Measurements from ENCODE around the gene ERP44. TPM values are rescaled to one million over a fixed set of nuclear protein-coding genes. Genes with fewer than 3 reads are reported as not detected.

Gene ERP44
- total RNA-seq, 1 experiment from 2014 or later, result 9.4 TPM

GRCh38 chr9:100131216-100131615, 32.4 kb upstream of the ERP44 start (continued):
- TF ChIP-seq CTCF (IDR thresholded peaks at IDR 0.05 in 2 of 3, conservative IDR thresholded peaks at IDR 0.05 in 1 of 3; ENCODE audit: borderline replicate concordance in 1 of 3, insufficient read depth in 1 of 3, low read depth in 2 of 3, low read length in 2 of 3) (no peak), ATF3 (IDR thresholded peaks at IDR 0.05) (no peak), POLR2A (IDR thresholded peaks at IDR 0.05; ENCODE audit: borderline replicate concordance, extremely low read depth, insufficient read depth, insufficient read length) (no peak), SRF (IDR thresholded peaks at IDR 0.05; ENCODE audit: low read depth) (no peak)

- DNase-seq (ENCODE audit: low read depth, low spot score) (no peak), ATAC-seq (no peak)
- H2AFZ ChIP-seq (ENCODE audit: low read depth, low read length, poor library complexity, severe bottlenecking), result no peak overlapping the region
- CTCF ChIA-PET, result no interaction called here
- H4K20me1 ChIP-seq (ENCODE audit: insufficient read depth), result no peaks in the 10 kb centered on the region
- TF ChIP-seq ZNF274 (IDR thresholded peaks at IDR 0.05; ENCODE audit: low read depth, low read length), result no peak
- no peak overlapping the region for H3K4me2 ChIP-seq (ENCODE audit: low read length)
- H3K4me3 ChIP-seq (replicated peaks in 1 of 2; ENCODE audit: low read depth in 1 of 2, low read length in 2 of 2), result no peak overlapping the region
- intact Hi-C loops (cut with micrococcal nuclease), result no loop called here
- H3K9me2 ChIP-seq (ENCODE audit: insufficient read depth), result no peaks in the 10 kb centered on the region
- no peaks in the 10 kb centered on the region for H3K27me3 ChIP-seq (ENCODE audit: insufficient read depth, low read length)
- H3K27ac ChIP-seq (ENCODE audit: low read depth, low read length), result no peak overlapping the region
- POLR2A ChIA-PET, result no interaction called here
- H3K79me2 ChIP-seq (ENCODE audit: insufficient read depth, low read length), result no peaks in the 10 kb centered on the region
- H3K9ac ChIP-seq (ENCODE audit: low read length), result no peak overlapping the region
- RAD21 ChIA-PET (ENCODE audit: low non-redundant PET in 1 of 2, low total read pairs in 2 of 2, uncharacterized antibody in 2 of 2, unreplicated experiment in 2 of 2), result no interaction called here
- H3K36me3 ChIP-seq (ENCODE audit: control insufficient read depth in 1 of 2, insufficient read depth in 2 of 2, low read length in 2 of 2), result no peaks in the 10 kb centered on the region
- H3K9me3 ChIP-seq (ENCODE audit: control insufficient read depth in 1 of 2, insufficient read depth in 1 of 2, low read depth in 1 of 2, low read length in 2 of 2), result no peaks in the 10 kb centered on the region
- no TSS peak for BruUV-seq (replicated peaks)
- H3K4me1 ChIP-seq (ENCODE audit: control insufficient read depth in 1 of 2, insufficient read depth in 2 of 2, low read length in 2 of 2), result no peaks in the 10 kb centered on the region
Observed at GRCh38 chr9:100129772-100130171, 31.0 kb upstream of the ERP44 start.

- Histone ChIP-seq H4K20me1 (ENCODE audit: insufficient read depth) (no peaks in the 10 kb centered on the region), H3K9me3 (ENCODE audit: control insufficient read depth in 1 of 2, insufficient read depth in 1 of 2, low read depth in 1 of 2, low read length in 2 of 2) (0 out of 4 replicates have a peak, but pooled peaks cover 0 to 2% of the 10 kb centered on the region in 2 experiments), H3K4me2 (ENCODE audit: low read length) (no peak overlapping the region), H3K27me3 (ENCODE audit: insufficient read depth, low read length) (no peaks in the 10 kb centered on the region), H3K27ac (ENCODE audit: low read depth, low read length) (no peak overlapping the region), H3K4me3 (replicated peaks in 1 of 2; ENCODE audit: low read depth in 1 of 2, low read length in 2 of 2) (no peak overlapping the region), H3K4me1 (ENCODE audit: control insufficient read depth in 1 of 2, insufficient read depth in 2 of 2, low read length in 2 of 2) (no peaks in the 10 kb centered on the region), H3K79me2 (ENCODE audit: insufficient read depth, low read length) (peaks cover 11% of the 10 kb centered on the region; the same call in 1 of the 2 replicates), H3K36me3 (ENCODE audit: control insufficient read depth in 1 of 2, insufficient read depth in 2 of 2, low read length in 2 of 2) (0 out of 4 replicates have a peak, but pooled peaks cover 0 to 4% of the 10 kb centered on the region in 2 experiments), H2AFZ (ENCODE audit: low read depth, low read length, poor library complexity, severe bottlenecking) (no peak overlapping the region), H3K9me2 (ENCODE audit: insufficient read depth) (no peaks in the 10 kb centered on the region), H3K9ac (ENCODE audit: low read length) (no peak overlapping the region)
- DNase-seq (ENCODE audit: low read depth, low spot score) (no peak), ATAC-seq (no peak)
- intact Hi-C loops (cut with micrococcal nuclease), result no loop called here
- BruUV-seq (replicated peaks), result no TSS peak
- ChIA-PET POLR2A (no interaction called here), RAD21 (ENCODE audit: low non-redundant PET in 1 of 2, low total read pairs in 2 of 2, uncharacterized antibody in 2 of 2, unreplicated experiment in 2 of 2) (no interaction called here), CTCF (no interaction called here)
- TF ChIP-seq EZH2 (IDR thresholded peaks at IDR 0.05) (no peak), REST (IDR thresholded peaks at IDR 0.05; ENCODE audit: low read depth) (no peak), ZFX (IDR thresholded peaks at IDR 0.05) (no peak), JUND (IDR thresholded peaks at IDR 0.05) (no peak), MAX (IDR thresholded peaks at IDR 0.05) (no peak), POLR2AphosphoS5 (IDR thresholded peaks at IDR 0.05; ENCODE audit: low read depth, low read length) (no peak), ELF1 (IDR thresholded peaks at IDR 0.05; ENCODE audit: borderline replicate concordance, low read depth) (no peak), EZH2phosphoT487 (IDR thresholded peaks at IDR 0.05; ENCODE audit: borderline replicate concordance) (no peak), CEBPB (IDR thresholded peaks at IDR 0.05; ENCODE audit: low read depth) (no peak)
Observed at GRCh38 chr9:100126423-100126822, 27.6 kb upstream of the ERP44 start.

Data from HCT116 (cell line).